HG03139 (cell line): ENCODE measurements around the gene PAX8.

Experiments
- ATAC-seq: cut with Tn5 transposase; IDR thresholded peaks from one replicate; pipeline ENCODE4 v1.9.1; 2021; ENCODE audit not compliant: unreplicated experiment

PAX8 gene

GRCh38 chr2:113268621-113269360, 9.9 kb downstream of the PAX8 start:
- ATAC-seq, result no peak

- no peak for ATAC-seq
Measured at GRCh38 chr2:113266431-113266830, 12.3 kb downstream of the PAX8 start.

GRCh38 chr2:113264713-113265403, 13.9 kb downstream of the PAX8 start:
- no peak for ATAC-seq

- ATAC-seq, result no peak
Measured at GRCh38 chr2:113263546-113263945, 15.2 kb downstream of the PAX8 start.

GRCh38 chr2:113260991-113261390, 17.7 kb downstream of the PAX8 start:
- no peak for ATAC-seq

GRCh38 chr2:113258471-113259147, 20.1 kb downstream of the PAX8 start:
- ATAC-seq, result no peak

- no peak for ATAC-seq
Measured at GRCh38 chr2:113257516-113258264, 21.0 kb downstream of the PAX8 start.

GRCh38 chr2:113255140-113256070, 23.3 kb downstream of the PAX8 start:
- no peak for ATAC-seq

GRCh38 chr2:113253453-113253852, 25.3 kb downstream of the PAX8 start:
- ATAC-seq, result no peak

GRCh38 chr2:113252047-113252590, 26.6 kb downstream of the PAX8 start:
- no peak for ATAC-seq

GRCh38 chr2:113251118-113251517, 27.6 kb downstream of the PAX8 start:
- ATAC-seq, result no peak

GRCh38 chr2:113248997-113249770, 29.5 kb downstream of the PAX8 start:
- ATAC-seq, result no peak

GRCh38 chr2:113246606-113247005, 32.1 kb downstream of the PAX8 start:
- ATAC-seq, result no peak

GRCh38 chr2:113245276-113245711, 33.4 kb downstream of the PAX8 start:
- no peak for ATAC-seq

- ATAC-seq, result no peak
Measured at GRCh38 chr2:113242327-113242726, 36.4 kb downstream of the PAX8 start.

- no peak for ATAC-seq
Measured at GRCh38 chr2:113240915-113241911, 37.5 kb downstream of the PAX8 start.

- ATAC-seq, result no peak
Measured at GRCh38 chr2:113240150-113240914, 38.4 kb downstream of the PAX8 start.
